HEK293T (cell line): ENCODE data around the gene IMPDH2.

Experiments used
- CTCF ChIA-PET: fragments of 350-600 bp; formaldehyde crosslinking; extraction: SDS; loops from one replicate; lab custom pipeline; 2021; ENCODE audit warnings: antibody characterized with exemption, inconsistent platforms; lab: Yijun Ruan, JAX
- POLR2A ChIA-PET: fragments of 350-600 bp; formaldehyde crosslinking; extraction: SDS; loops from one replicate; lab custom pipeline; 2020; ENCODE audit warnings: antibody characterized with exemption, inconsistent platforms; lab: Yijun Ruan, JAX
- DNase-seq: peaks from one replicate; pipeline ENCODE4 v3.0.0; 2012; ENCODE audit warnings: mixed read lengths; ENCODE audit errors: extremely low spot score
- ARNT ChIP-seq: fragments of 450-650 bp; IDR thresholded peaks from 2 replicates; pipeline ENCODE4 v1.6.1; 2017; ENCODE audit warnings: mild to moderate bottlenecking
- BHLHE40 ChIP-seq: fragments of 450-650 bp; IDR thresholded peaks from 2 replicates; pipeline ENCODE4 v1.6.1; 2016; ENCODE audit warnings: mild to moderate bottlenecking, moderate library complexity, borderline replicate concordance
- CTBP1 ChIP-seq: fragments of 450-650 bp; IDR thresholded peaks from 2 replicates; pipeline ENCODE4 v1.6.1; 2016; ENCODE audit warnings: borderline replicate concordance
- ELF4 ChIP-seq: fragments of 450-650 bp; IDR thresholded peaks from 2 replicates; pipeline ENCODE4 v1.6.1; 2017; ENCODE audit warnings: antibody characterized with exemption
- FOXA1 ChIP-seq: fragments of 450-650 bp; IDR thresholded peaks from 2 replicates; pipeline ENCODE4 v1.6.1; 2016; ENCODE audit warnings: mild to moderate bottlenecking
- FOXK2 ChIP-seq: fragments of 450-650 bp; IDR thresholded peaks from 2 replicates; pipeline ENCODE4 v1.6.1; 2016; ENCODE audit warnings: mild to moderate bottlenecking
- FOXM1 ChIP-seq: fragments of 450-650 bp; IDR thresholded peaks from 2 replicates; pipeline ENCODE4 v1.6.1; 2017; ENCODE audit warnings: mild to moderate bottlenecking, borderline replicate concordance
- HDGF ChIP-seq: fragments of 450-650 bp; IDR thresholded peaks from 2 replicates; pipeline ENCODE4 v1.6.1; 2017; ENCODE audit warnings: antibody characterized with exemption, borderline replicate concordance
- L3MBTL2 ChIP-seq: fragments of 450-650 bp; conservative IDR thresholded peaks from 2 replicates; pipeline ENCODE4 v1.6.1; 2016; ENCODE audit warnings: mild to moderate bottlenecking
- LEF1 ChIP-seq: fragments of 450-650 bp; IDR thresholded peaks from 2 replicates; pipeline ENCODE4 v1.6.1; 2017; ENCODE audit warnings: mild to moderate bottlenecking, borderline replicate concordance
- NFRKB ChIP-seq: fragments of 450-650 bp; IDR thresholded peaks from 2 replicates; pipeline ENCODE4 v1.6.1; 2016; ENCODE audit warnings: mild to moderate bottlenecking, moderate library complexity
- PKNOX1 ChIP-seq: fragments of 450-650 bp; IDR thresholded peaks from 2 replicates; pipeline ENCODE4 v1.6.1; 2016
- SP1 ChIP-seq: fragments of 450-650 bp; IDR thresholded peaks from 2 replicates; pipeline ENCODE4 v1.6.1; 2017
- SUZ12 ChIP-seq: fragments of 450-650 bp; IDR thresholded peaks from 2 replicates; pipeline ENCODE4 v1.6.1; 2016; ENCODE audit warnings: mild to moderate bottlenecking
- TARDBP ChIP-seq: fragments of 450-650 bp; IDR thresholded peaks from 2 replicates; pipeline ENCODE4 v1.6.1; 2016
- ZNF384 ChIP-seq: fragments of 450-650 bp; IDR thresholded peaks from 2 replicates; pipeline ENCODE4 v1.6.1; 2016

Gene IMPDH2

GRCh38 chr3:49019941-49020329 lies 9.3 kb downstream of the IMPDH2 start:
- TF ChIP-seq HDGF (no peak; the same call in 1 of the 2 replicates), PKNOX1 (no peak), ZNF384 (no peak), BHLHE40 (no peak), L3MBTL2 (no peak), NFRKB (no peak), FOXK2 (no peak), FOXM1 (no peak)
- DNase-seq, result no peak
- ChIA-PET CTCF (interaction anchor here (1.9 kb wide), 1 partner anchor 13 kb away, joined by 8 read pairs; the partner anchor contains the start of gene WDR6), POLR2A (interaction anchor here (0.8 to 9.9 kb wide), 6 partner anchors 9 to 74 kb away, joined by 5 to 204 read pairs (median 42); partner anchors contain the start of genes IMPDH2, P4HTM, QRICH1 and WDR6)

DNA sequence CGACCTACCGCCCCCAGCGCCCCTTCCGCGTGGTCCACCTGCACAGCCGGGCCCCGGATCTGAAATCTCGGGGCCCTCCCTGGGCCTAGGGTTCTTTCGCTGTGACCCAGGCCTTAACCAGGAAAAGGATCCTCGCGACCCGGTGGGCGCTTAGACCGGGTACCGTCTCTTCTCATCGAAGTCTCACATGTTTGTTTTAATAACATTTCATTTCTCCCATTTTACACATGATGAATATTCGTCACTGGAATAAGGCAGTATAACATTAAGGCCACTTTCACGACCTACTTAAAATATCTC lies 10.5 kb downstream of the IMPDH2 start:
- ChIA-PET POLR2A (interaction anchor here (1.7 to 9.9 kb wide), 5 partner anchors 10 to 75 kb away, joined by 6 to 204 read pairs (median 36); partner anchors contain the start of genes IMPDH2, P4HTM, QRICH1 and WDR6), CTCF (interaction anchor here (1.0 kb wide), 1 partner anchor 76 kb away, joined by 3 read pairs; no protein-coding TSS in a partner anchor)
- TF ChIP-seq PKNOX1, result no peak
- TF ChIP-seq BHLHE40, result no peak
- TF ChIP-seq FOXA1, result no peak
- no peak for TF ChIP-seq SP1
- no peak for TF ChIP-seq ARNT
- TF ChIP-seq CTBP1, result no peak
- TF ChIP-seq FOXK2, result no peak
- no peak for TF ChIP-seq LEF1
- TF ChIP-seq TARDBP, result no peak
- TF ChIP-seq SUZ12, result no peak
- no peak for TF ChIP-seq HDGF
- TF ChIP-seq NFRKB, result no peak
- DNase-seq, result no peak

DNA sequence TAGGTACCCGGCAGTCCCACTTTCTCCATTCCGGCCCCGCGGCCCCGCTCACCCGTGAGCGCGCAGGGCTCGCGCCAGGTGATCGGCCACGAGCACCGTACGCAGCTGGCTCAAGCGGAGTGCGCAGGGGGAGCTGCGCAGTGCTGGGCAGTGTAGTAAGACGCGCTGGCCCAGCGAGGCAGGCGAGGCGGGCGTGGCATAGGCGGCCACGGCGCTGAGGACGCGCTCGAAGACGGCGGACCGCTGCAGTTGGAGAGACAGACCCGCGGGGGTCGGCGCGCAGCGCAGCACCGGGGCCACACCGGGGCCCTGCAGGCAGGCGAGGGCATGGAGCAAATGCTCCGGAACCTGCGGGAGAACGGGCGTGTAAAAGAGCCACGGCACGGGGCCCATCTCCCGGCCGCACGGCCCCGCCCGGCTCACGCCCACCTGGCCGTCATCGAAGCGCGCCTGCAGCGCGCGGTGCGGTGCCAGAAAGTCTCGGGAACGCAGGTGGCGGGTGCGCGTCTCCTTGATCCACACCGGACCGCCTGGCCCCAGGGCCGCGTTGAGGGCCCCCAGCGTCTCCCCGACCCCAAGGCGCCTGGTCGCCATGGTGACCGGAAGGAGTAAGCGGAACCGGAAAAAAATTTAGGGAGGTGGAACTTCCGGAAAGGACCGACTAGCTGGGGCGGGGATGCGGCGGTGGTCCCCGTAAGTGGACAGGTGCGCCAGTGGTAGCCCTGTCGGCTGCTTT lies 11.1 kb downstream of the IMPDH2 start, which contains the start of gene DALRD3:
Gene DALRD3, minus strand, starts transcription at position 610 of the 736 bp plus-strand sequence. Its CDS starts 16 bp downstream, at position 594.
- POLR2A ChIA-PET, result interaction anchor here (0.6 to 9.9 kb wide), 6 partner anchors 11 to 76 kb away, joined by 3 to 204 read pairs (median 22); partner anchors contain the start of genes IMPDH2, P4HTM, QRICH1 and WDR6
- DNase-seq, result peak; percentile 52
- TF ChIP-seq SP1, result no peak
- peak; percentile 41 for TF ChIP-seq L3MBTL2
- no peak for TF ChIP-seq LEF1
- TF ChIP-seq CTBP1, result peak; percentile 63; the same call in 1 of the 2 replicates
- CTCF ChIA-PET, result interaction anchor here (0.6 to 1.0 kb wide), 2 partner anchors 76 to 458 kb away, joined by 3 read pairs; no protein-coding TSS in a partner anchor

DNA sequence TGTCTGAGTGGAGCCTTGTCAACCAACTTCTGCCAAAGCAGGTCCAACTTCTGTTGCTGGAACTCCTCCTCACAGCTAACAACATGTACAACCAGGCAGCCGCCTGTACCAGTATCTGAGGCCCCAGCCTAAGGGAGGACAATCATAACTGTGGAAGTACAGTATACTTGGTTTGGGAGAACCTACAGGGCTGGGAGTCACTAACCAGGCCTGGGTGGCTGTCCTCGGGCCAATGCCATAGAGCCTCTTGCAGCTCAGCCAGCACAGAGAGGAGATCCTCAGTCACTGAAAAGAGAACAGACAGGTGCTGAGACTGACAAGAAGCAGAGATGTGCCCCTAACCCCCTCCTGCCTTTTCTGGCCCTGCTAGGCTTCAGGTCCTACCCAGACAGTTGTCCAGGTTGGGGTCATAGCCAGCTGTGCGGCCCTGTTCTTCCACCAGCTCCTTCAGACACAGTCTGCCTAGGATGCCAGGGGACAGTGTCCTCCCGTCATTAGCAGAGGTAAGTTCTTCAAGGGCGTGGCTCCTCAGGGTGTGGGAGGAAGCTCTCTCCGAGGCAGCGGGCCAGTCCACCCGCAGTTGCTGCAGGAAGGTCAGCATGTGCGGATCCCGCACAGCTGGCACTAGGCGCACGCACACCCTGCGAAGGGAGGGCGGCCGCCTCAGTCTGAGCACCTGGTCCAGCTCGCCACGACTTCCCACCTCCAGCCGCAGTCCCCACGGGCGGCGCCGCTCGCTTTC lies 11.8 kb downstream of the IMPDH2 start:
- DNase-seq, result no peak
- ChIA-PET POLR2A (interaction anchor here (0.6 to 9.9 kb wide), 6 partner anchors 11 to 77 kb away, joined by 3 to 204 read pairs (median 22); partner anchors contain the start of genes IMPDH2, P4HTM, QRICH1 and WDR6), CTCF (interaction anchor here (0.5 to 1.0 kb wide), 3 partner anchors 28 to 562 kb away, joined by 3 to 4 read pairs (median 3); no protein-coding TSS in a partner anchor)
- TF ChIP-seq ZNF384, result no peak
- no peak for TF ChIP-seq BHLHE40
- TF ChIP-seq FOXK2, result no peak
- TF ChIP-seq CTBP1, result no peak
- TF ChIP-seq SUZ12, result no peak
- no peak for TF ChIP-seq NFRKB
- TF ChIP-seq TARDBP, result no peak
- TF ChIP-seq SP1, result no peak
- TF ChIP-seq LEF1, result no peak
- no peak for TF ChIP-seq PKNOX1
- TF ChIP-seq ELF4, result no peak
- no peak for TF ChIP-seq FOXA1
- no peak for TF ChIP-seq FOXM1
- TF ChIP-seq L3MBTL2, result no peak
- TF ChIP-seq HDGF, result no peak
- TF ChIP-seq ARNT, result no peak

GRCh38 chr3:49016414-49017228 lies 12.6 kb downstream of the IMPDH2 start:
- ChIA-PET POLR2A (interaction anchor here (0.6 to 9.9 kb wide), 6 partner anchors 10 to 76 kb away, joined by 3 to 204 read pairs (median 22); partner anchors contain the start of genes IMPDH2, P4HTM and WDR6), CTCF (interaction anchor here (1.0 kb wide), 1 partner anchor 27 kb away, joined by 3 read pairs; no protein-coding TSS in a partner anchor)
- TF ChIP-seq FOXA1 (no peak), LEF1 (no peak), L3MBTL2 (no peak), CTBP1 (no peak), SUZ12 (no peak), SP1 (no peak), ARNT (no peak), FOXM1 (no peak), HDGF (no peak), NFRKB (no peak), ZNF384 (no peak), ELF4 (no peak), TARDBP (no peak), PKNOX1 (no peak), FOXK2 (no peak)
- no peak for DNase-seq
